ENCODE measurements around the gene CNTNAP5.

The CNTNAP5 gene

GRCh38 chr2:124161542-124161941 lies 136.5 kb downstream of the CNTNAP5 start:
- Histone ChIP-seq H3K4me3 (ENCODE audit: low read length) (no peak overlapping the region), H3K27me3 (ENCODE audit: control insufficient read depth, insufficient read depth, low read length) (no peaks in the 10 kb centered on the region), H3K9ac (ENCODE audit: low read depth, low read length) (no peak overlapping the region), H3K4me1 (ENCODE audit: control insufficient read depth, insufficient read depth, low read length) (no peaks in the 10 kb centered on the region), H3K9me3 (replicated peaks; ENCODE audit: low read length) (peaks cover 4% of the 10 kb centered on the region), H3K36me3 (ENCODE audit: insufficient read depth, low read length) (no peaks in the 10 kb centered on the region), H3K4me2 (ENCODE audit: low read length) (no peak overlapping the region)

DNA sequence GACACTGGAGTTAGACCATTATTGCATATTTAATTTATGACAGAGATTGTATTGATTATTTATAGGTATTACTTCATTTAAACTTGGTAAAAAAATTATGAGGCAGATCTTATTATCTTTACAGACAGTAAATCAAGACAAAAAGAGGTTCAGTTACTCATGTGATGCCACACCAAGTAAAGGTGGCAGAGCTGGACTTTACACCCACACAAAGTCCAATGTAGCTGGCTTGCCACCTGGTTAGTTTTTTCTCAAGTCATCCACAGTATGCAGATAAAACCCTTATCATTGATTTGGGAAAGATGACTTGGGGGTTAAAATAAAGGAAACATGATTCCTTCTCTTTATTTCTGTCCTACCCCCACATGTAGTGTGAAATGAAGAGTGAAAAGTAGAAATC lies 137.2 kb downstream of the CNTNAP5 start:
- Histone ChIP-seq H3K36me3 (ENCODE audit: insufficient read depth, low read length) (no peaks in the 10 kb centered on the region), H3K9me3 (replicated peaks; ENCODE audit: low read length) (peaks cover 5% of the 10 kb centered on the region), H3K4me1 (ENCODE audit: control insufficient read depth, insufficient read depth, low read length) (no peaks in the 10 kb centered on the region), H3K9ac (ENCODE audit: low read depth, low read length) (no peak overlapping the region), H3K4me2 (ENCODE audit: low read length) (no peak overlapping the region), H3K4me3 (ENCODE audit: low read length) (no peak overlapping the region), H3K27me3 (ENCODE audit: control insufficient read depth, insufficient read depth, low read length) (no peaks in the 10 kb centered on the region)

DNA sequence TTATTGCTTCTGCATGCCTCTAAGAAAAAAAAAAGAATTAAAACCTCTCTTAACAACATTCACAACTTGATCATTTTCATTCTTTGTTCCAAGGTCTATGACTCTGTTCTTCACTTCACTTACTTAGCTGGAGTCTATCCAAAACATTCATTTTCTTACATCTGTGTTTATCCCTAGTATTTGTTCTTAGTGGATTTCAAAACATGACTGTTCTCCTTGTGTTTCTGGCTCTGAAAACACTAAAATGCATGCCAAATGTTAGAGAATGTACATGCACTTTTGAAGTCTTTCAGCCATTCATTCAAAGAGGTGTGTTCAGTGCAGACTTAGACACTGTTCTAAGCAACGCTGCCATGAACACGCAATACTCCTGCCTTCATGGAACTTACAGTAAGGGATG lies 138.8 kb downstream of the CNTNAP5 start:
- H3K27me3 ChIP-seq (ENCODE audit: control insufficient read depth, insufficient read depth, low read length): no peaks in the 10 kb centered on the region
- H3K36me3 ChIP-seq (ENCODE audit: insufficient read depth, low read length): no peaks in the 10 kb centered on the region
- no peak overlapping the region for H3K9ac ChIP-seq (ENCODE audit: low read depth, low read length)
- no peak overlapping the region for H3K4me2 ChIP-seq (ENCODE audit: low read length)
- peaks cover 5% of the 10 kb centered on the region for H3K9me3 ChIP-seq (replicated peaks; ENCODE audit: low read length)
- H3K4me1 ChIP-seq (ENCODE audit: control insufficient read depth, insufficient read depth, low read length): no peaks in the 10 kb centered on the region
- H3K4me3 ChIP-seq (ENCODE audit: low read length): no peak overlapping the region

DNA sequence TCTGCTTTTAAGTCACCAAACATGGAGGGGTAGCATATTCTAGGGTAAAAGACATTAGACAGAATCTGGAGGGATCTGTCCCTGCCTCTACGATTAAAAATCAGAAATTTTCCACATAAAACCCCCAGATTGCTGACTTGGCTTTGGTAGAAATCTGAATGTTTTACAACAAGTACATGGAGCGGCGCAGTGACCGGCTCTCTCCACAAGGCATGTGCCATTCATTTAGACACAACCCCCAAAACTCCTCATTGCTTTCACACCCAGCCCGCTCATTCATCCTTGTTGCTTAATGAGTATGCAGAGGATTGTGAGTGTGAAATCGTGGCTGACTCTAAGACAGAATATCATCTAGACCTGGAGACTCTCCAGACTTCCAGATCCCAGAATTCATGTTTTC lies 140.6 kb downstream of the CNTNAP5 start:
- Histone ChIP-seq H3K36me3 (ENCODE audit: insufficient read depth, low read length) (no peaks in the 10 kb centered on the region), H3K4me3 (ENCODE audit: low read length) (no peak overlapping the region), H3K9me3 (replicated peaks; ENCODE audit: low read length) (peaks cover 5% of the 10 kb centered on the region), H3K27me3 (ENCODE audit: control insufficient read depth, insufficient read depth, low read length) (no peaks in the 10 kb centered on the region), H3K4me1 (ENCODE audit: control insufficient read depth, insufficient read depth, low read length) (no peaks in the 10 kb centered on the region), H3K9ac (ENCODE audit: low read depth, low read length) (no peak overlapping the region), H3K4me2 (ENCODE audit: low read length) (no peak overlapping the region)

DNA sequence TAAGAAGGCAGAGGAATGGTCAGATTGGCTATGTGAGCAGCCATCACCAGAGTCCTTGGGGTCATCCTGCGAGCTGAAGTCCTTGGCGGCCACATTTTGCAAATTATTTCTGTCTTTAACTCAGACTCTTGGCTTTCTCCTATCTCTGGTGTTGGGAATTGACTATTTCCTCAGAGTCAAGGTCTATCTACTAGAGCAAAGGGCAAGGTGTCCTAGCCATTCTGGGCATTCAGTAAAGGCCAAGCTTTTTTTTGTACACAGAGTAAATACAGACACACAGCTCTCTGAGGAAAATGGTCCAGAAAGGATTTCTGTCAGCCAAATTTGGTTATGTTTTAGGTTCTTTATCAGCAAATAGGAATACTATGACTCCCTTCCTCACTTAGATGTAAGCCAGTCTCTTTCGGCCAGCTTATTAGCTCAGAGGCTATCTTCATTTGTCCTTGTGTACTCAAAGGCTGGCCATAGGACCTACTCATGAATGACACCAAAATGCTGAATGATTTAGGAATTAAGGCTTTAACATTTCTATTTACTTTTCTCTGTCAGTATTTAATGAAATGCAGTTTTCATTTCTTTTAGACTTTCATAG lies 146.5 kb downstream of the CNTNAP5 start:
- Histone ChIP-seq H3K9ac (ENCODE audit: low read depth, low read length) (no peak overlapping the region), H3K36me3 (ENCODE audit: insufficient read depth, low read length) (no peaks in the 10 kb centered on the region), H3K4me1 (ENCODE audit: control insufficient read depth, insufficient read depth, low read length) (no peaks in the 10 kb centered on the region), H3K4me3 (ENCODE audit: low read length) (no peak overlapping the region), H3K9me3 (replicated peaks; ENCODE audit: low read length) (peaks cover 6% of the 10 kb centered on the region), H3K27me3 (ENCODE audit: control insufficient read depth, insufficient read depth, low read length) (no peaks in the 10 kb centered on the region), H3K4me2 (ENCODE audit: low read length) (no peak overlapping the region)

DNA sequence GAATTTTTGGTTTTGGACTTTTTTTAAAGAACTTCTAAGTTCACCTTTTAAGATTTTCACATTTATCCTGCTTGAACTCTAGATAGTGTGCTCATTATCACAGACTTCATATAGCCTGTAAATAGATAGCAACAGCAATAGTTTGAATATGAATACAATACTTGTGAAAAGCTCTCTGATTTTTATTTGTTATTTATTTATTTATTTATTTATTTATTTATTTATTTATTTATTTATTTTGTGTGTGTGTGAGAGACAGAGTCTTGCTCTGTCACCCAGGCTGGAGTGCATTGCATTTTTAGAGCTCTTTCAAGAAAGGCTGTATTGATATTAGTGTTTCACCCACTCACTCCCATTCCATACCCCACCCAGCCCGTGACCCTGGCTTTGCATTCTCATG lies 153.6 kb downstream of the CNTNAP5 start:
- H3K27me3 ChIP-seq (ENCODE audit: control insufficient read depth, insufficient read depth, low read length): no peaks in the 10 kb centered on the region
- H3K36me3 ChIP-seq (ENCODE audit: insufficient read depth, low read length): no peaks in the 10 kb centered on the region
- H3K4me1 ChIP-seq (ENCODE audit: control insufficient read depth, insufficient read depth, low read length): no peaks in the 10 kb centered on the region
- H3K9me3 ChIP-seq (replicated peaks; ENCODE audit: low read length): no peaks in the 10 kb centered on the region
- no peak overlapping the region for H3K9ac ChIP-seq (ENCODE audit: low read depth, low read length)
- H3K4me2 ChIP-seq (ENCODE audit: low read length): no peak overlapping the region
- no peak overlapping the region for H3K4me3 ChIP-seq (ENCODE audit: low read length)

DNA sequence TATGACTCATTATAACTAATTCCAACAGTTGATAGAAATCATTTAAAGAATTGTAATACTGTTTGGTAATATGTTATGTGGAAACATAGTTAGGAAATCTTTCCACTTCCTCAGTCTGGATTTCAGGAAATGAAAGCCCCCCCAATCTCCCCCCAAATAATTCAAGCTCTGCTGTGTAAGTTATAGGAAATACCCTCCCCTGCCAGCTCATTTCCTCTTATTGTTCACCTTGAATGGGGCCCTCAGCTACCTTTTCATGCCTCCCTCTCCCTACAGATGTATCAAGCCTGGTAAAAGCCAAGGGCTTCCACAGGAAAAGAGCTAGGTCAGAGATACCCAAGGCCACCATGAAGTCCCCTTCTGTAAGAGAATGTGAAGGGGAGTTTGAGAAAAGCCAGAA lies 155.5 kb downstream of the CNTNAP5 start:
- no peaks in the 10 kb centered on the region for H3K27me3 ChIP-seq (ENCODE audit: control insufficient read depth, insufficient read depth, low read length)
- H3K9ac ChIP-seq (ENCODE audit: low read depth, low read length): no peak overlapping the region
- no peak overlapping the region for H3K4me3 ChIP-seq (ENCODE audit: low read length)
- H3K36me3 ChIP-seq (ENCODE audit: insufficient read depth, low read length): no peaks in the 10 kb centered on the region
- no peaks in the 10 kb centered on the region for H3K4me1 ChIP-seq (ENCODE audit: control insufficient read depth, insufficient read depth, low read length)
- peaks cover 9% of the 10 kb centered on the region for H3K9me3 ChIP-seq (replicated peaks; ENCODE audit: low read length)
- no peak overlapping the region for H3K4me2 ChIP-seq (ENCODE audit: low read length)

- H3K9me3 ChIP-seq (replicated peaks; ENCODE audit: low read length): peaks cover 9% of the 10 kb centered on the region
Measured at GRCh38 chr2:124186801-124187200, 161.7 kb downstream of the CNTNAP5 start.

GRCh38 chr2:124187948-124188347 lies 162.9 kb downstream of the CNTNAP5 start:
- Histone ChIP-seq H3K27me3 (ENCODE audit: control insufficient read depth, insufficient read depth, low read length) (no peaks in the 10 kb centered on the region), H3K36me3 (ENCODE audit: insufficient read depth, low read length) (no peaks in the 10 kb centered on the region)

More at GRCh38 chr2:124186801-124187200, 161.7 kb downstream of the CNTNAP5 start:
- Histone ChIP-seq H3K4me2 (ENCODE audit: low read length) (no peak overlapping the region), H3K4me3 (ENCODE audit: low read length) (no peak overlapping the region), H3K27me3 (ENCODE audit: control insufficient read depth, insufficient read depth, low read length) (no peaks in the 10 kb centered on the region), H3K4me1 (ENCODE audit: control insufficient read depth, insufficient read depth, low read length) (no peaks in the 10 kb centered on the region), H3K9ac (ENCODE audit: low read depth, low read length) (no peak overlapping the region), H3K36me3 (ENCODE audit: insufficient read depth, low read length) (no peaks in the 10 kb centered on the region)

DNA sequence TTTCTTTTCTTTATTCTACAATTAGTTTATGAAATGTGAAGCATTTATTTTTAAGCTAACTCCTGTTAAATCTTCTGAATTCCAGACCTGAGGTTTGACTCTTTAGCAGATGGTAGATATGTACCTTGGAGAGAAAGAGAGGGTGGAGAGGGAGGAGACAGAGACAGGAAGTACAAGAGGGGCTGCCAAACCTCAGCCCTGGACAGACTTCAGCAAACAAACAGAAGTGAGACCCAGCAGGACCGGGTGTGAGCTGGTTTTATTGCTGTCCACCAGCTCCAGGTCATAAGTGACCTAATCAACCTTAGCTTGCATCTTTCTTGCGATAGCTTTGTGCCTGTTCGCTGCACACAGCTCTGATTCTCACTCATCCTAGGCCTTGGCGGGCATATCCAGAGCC lies 168.6 kb downstream of the CNTNAP5 start:
- Histone ChIP-seq H3K4me2 (ENCODE audit: low read length) (no peak overlapping the region), H3K27me3 (ENCODE audit: control insufficient read depth, insufficient read depth, low read length) (no peaks in the 10 kb centered on the region), H3K36me3 (ENCODE audit: insufficient read depth, low read length) (no peaks in the 10 kb centered on the region), H3K4me3 (ENCODE audit: low read length) (no peak overlapping the region), H3K9me3 (replicated peaks; ENCODE audit: low read length) (peaks cover 9% of the 10 kb centered on the region), H3K9ac (ENCODE audit: low read depth, low read length) (no peak overlapping the region), H3K4me1 (ENCODE audit: control insufficient read depth, insufficient read depth, low read length) (no peaks in the 10 kb centered on the region)

More at GRCh38 chr2:124187948-124188347, 162.9 kb downstream of the CNTNAP5 start:
- H3K4me2 ChIP-seq (ENCODE audit: low read length): no peak overlapping the region
- H3K4me3 ChIP-seq (ENCODE audit: low read length): no peak overlapping the region
- H3K4me1 ChIP-seq (ENCODE audit: control insufficient read depth, insufficient read depth, low read length): no peaks in the 10 kb centered on the region
- H3K9ac ChIP-seq (ENCODE audit: low read depth, low read length): no peak overlapping the region
- H3K9me3 ChIP-seq (replicated peaks; ENCODE audit: low read length): peaks cover 15% of the 10 kb centered on the region

DNA sequence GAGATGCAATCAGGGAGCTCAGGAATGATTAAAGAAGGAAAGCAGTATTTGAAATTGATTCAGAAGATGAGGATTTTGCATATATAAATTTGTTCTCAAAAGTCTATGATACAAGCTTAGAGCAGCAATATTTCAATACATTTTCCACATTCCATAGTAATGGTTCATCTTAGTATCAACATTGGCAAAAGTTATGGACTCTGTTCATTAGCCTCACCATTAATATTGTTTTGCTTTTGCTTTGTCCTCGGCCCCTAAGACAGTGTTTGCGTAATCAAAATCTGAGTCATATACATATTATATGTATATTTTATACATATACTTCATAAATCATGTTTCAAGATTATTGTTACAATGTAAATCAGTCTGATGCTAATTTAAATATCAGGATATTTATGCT lies 176.6 kb downstream of the CNTNAP5 start:
- H3K4me2 ChIP-seq (ENCODE audit: low read length): no peak overlapping the region
- no peaks in the 10 kb centered on the region for H3K36me3 ChIP-seq (ENCODE audit: insufficient read depth, low read length)
- H3K9ac ChIP-seq (ENCODE audit: low read depth, low read length): no peak overlapping the region
- no peaks in the 10 kb centered on the region for H3K4me1 ChIP-seq (ENCODE audit: control insufficient read depth, insufficient read depth, low read length)
- no peak overlapping the region for H3K4me3 ChIP-seq (ENCODE audit: low read length)
- H3K9me3 ChIP-seq (replicated peaks; ENCODE audit: low read length): peaks cover 6% of the 10 kb centered on the region
- H3K27me3 ChIP-seq (ENCODE audit: control insufficient read depth, insufficient read depth, low read length): no peaks in the 10 kb centered on the region

DNA sequence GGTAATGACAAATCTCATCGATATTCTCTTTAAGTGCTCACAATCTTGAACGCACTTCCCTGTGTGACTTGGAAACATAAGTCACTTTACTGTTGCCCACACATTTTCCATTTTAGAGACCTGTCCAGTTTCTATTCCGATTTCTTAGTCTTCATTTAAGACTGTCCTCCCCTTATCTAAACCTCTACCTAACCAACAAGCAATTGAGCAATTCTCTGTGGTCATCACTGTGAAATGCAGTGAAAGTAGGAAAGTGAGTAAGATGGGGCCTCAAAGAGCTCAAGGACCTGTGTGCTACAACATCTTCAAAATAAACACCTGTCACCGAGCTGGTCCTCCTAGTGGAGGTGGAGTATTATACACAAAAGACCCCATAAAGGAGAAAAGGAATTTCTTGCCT lies 184.4 kb downstream of the CNTNAP5 start:
- Histone ChIP-seq H3K4me3 (ENCODE audit: low read length) (no peak overlapping the region), H3K9me3 (replicated peaks; ENCODE audit: low read length) (peaks cover 15% of the 10 kb centered on the region), H3K4me1 (ENCODE audit: control insufficient read depth, insufficient read depth, low read length) (no peaks in the 10 kb centered on the region), H3K36me3 (ENCODE audit: insufficient read depth, low read length) (no peaks in the 10 kb centered on the region), H3K9ac (ENCODE audit: low read depth, low read length) (no peak overlapping the region), H3K4me2 (ENCODE audit: low read length) (no peak overlapping the region), H3K27me3 (ENCODE audit: control insufficient read depth, insufficient read depth, low read length) (no peaks in the 10 kb centered on the region)
